GM20431 (cell line): ENCODE data around the gene XPO4.
"Not testable (repeated sequence)": the region's sequence is repeated elsewhere in the genome, so short reads cannot be mapped to it uniquely, and the experiment has no call there.

Source experiments
- in situ Hi-C: fragments of 300-500 bp; cut with MseI, MboI; formaldehyde crosslinking; loops from one replicate; pipeline ENCODE4 v1.15.0; 2020; ENCODE audit warnings: low sequenced_read_pairs; ENCODE audit not compliant: unreplicated experiment

The XPO4 gene

DNA sequence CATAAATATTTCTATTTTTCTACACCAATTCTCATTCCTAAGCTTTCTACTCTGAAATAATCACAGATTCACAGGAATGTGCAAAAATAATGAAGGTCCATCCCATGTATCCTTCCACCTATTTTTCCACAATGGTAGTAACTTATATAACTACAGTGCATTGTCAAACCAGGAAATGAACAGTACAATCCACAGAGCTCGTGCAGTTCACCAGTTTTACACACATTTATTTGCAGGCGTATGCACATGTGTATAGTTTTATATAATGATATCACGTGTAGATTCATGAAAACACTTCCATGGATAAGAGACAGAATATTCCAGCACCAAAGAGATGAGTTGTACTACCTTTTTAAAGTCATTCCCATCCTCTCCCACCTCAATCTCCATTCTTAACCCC, 141.7 kb downstream of the XPO4 start:
- in situ Hi-C loops, result no loop called here

DNA sequence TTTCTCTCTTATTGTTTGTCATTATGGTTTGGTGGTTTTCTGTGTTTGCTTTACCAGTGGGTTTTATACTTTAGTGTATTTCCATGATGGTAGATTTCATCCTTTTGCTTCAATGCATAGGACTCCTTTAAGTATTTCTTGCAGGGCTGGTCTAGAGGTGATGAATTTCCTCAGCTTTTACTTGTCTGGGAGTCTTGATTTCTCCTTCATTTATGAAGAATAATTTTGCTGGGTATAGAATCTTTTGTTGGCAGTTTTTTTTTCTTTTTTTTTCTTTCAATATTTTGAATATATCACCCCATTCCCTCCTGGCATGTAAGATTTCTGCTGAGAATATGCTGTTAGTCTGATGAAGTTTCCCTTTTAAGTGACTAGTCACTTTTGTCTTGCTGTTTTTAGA, 148.5 kb downstream of the XPO4 start:
- in situ Hi-C loops, result no loop called here

DNA sequence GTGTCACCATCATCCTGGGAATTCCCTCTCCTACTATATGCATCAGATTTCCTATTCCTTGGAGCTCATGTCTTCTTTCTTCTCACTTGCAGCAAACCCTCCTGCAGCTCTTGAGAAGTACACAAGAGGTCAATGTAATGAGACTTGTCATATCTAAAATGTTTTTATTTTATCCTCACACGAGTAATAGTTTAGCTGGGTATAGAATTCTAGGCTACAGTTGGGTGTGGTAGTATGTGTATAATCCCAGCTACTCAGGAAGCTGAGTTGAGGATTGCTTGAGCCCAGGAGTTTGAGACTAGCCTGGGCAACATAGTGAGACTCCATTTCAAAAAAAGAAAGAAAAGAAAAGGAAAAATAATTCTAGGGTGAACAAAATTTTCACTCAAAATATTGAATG, 153.2 kb downstream of the XPO4 start:
- in situ Hi-C loops, result no loop called here

- in situ Hi-C loops, result not testable (repeated sequence)
Observed at GRCh38 chr13:20743830-20744404, 158.6 kb downstream of the XPO4 start.

DNA sequence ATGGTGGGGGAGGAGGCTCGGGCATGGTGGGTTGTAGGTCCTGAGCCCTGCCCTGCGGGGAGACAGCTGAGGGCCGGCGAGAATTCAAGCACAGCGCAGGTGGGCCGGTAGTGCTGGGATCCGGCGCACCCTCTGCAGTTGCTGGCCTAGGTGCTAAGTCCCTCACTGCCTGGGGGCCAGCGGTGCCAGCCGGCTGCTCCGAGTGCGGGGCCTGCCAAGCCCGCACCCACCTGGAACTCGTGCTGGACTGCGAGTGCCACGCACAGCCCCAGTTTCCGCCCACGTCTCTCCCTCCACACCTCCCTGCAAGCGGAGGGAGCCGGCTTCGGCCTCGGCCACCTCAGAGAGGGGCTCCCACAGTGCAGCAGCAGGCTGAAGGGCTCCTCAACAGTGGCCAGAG, 162.5 kb downstream of the XPO4 start:
- in situ Hi-C loops, result no loop called here

DNA sequence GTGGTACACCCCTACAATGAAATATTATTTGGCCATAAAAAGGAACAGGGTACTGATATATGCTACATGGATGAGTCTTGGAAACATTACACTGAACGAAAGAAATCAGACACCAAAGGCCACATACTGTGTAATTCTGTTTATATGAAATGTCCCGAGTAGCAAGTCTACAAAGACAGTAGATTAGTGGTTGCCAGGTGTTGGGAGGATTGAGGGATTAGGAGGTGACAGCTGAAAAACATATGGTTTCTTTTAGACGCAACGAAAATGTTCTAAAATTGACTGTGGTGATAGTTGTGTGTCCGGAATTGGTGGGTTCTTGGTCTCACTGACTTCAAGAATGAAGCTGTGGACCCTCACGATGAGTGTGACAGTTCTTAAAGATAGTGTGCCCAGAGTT, 163.9 kb downstream of the XPO4 start:
- in situ Hi-C loops, result no loop called here

- in situ Hi-C loops, result no loop called here
Observed at GRCh38 chr13:20729633-20730585, 172.6 kb downstream of the XPO4 start.

GRCh38 chr13:20728579-20729311, 173.8 kb downstream of the XPO4 start:
- in situ Hi-C loops, result no loop called here

DNA sequence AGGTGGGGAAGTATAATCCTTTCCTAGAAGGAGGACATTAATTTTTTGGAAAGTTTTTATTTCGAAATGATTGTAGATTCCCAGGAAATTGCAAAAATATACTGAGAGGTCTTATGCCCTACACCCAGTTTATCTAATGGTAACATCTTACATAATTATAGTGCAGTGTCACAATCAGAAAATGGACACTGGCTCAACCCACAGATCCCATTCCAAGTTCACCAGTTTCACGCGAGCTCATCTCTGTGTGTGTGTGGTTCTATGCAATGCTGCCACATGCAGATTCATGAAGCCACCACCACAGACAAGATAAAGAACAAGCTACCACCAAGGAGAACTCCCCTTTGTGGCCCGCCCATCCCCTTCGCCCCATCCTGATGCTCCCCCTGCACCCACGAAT, 174.7 kb downstream of the XPO4 start:
- in situ Hi-C loops, result no loop called here
